Uterus (tissue), 2 donors: Measurements from ENCODE around the gene RUFY1.

ENCODE experiments used
- CTCF ChIP-seq, 4 experiments: fragments of 200-600 bp in 2 of 4; fragments of 450-650 bp in 2 of 4; sonication (generic) in 2 of 4; IDR thresholded peaks; one replicate each; pipeline ENCODE4 v1.5.1; 2016 to 2019; ENCODE audit warnings: antibody characterized with exemption in 4 of 4, mild to moderate bottlenecking in 2 of 4, moderate library complexity in 1 of 4
- POLR2A ChIP-seq, 2 donors: fragments of 450-650 bp; IDR thresholded peaks; one replicate each; pipeline ENCODE4 v1.6.1; 2016; ENCODE audit warnings: antibody characterized with exemption in 2 of 2, mild to moderate bottlenecking in 1 of 2, moderate library complexity in 1 of 2

- TF ChIP-seq POLR2A (IDR thresholded peaks at IDR 0.05) = no peak
- TF ChIP-seq CTCF (IDR thresholded peaks at IDR 0.05) = no peak
Measured at GRCh38 chr5:179554981-179555380, 4.6 kb downstream of the RUFY1 start.
